A673 (cell line): Measurements from ENCODE around the gene TNS4.

Experiments
- EZH2 ChIP-seq: fragments of 200-600 bp; sonication (generic); IDR thresholded peaks from 2 replicates; pipeline ENCODE4 v1.6.1; 2017; ENCODE audit warnings: borderline replicate concordance, low read depth, mild to moderate bottlenecking, mixed read lengths, antibody characterized with exemption, low read length; ENCODE audit not compliant: poor library complexity, severe bottlenecking
- TF ChIP-seq, protein P1 (sequence below): fragments of 300-800, 200-600 bp; sonication (generic); conservative IDR thresholded peaks from 2 replicates; pipeline ENCODE4 v1.5.1; 2017; ENCODE audit warnings: low read depth, mild to moderate bottlenecking, antibody characterized with exemption, low read length, moderate library complexity, mixed read lengths

- TF ChIP-seq, protein P1, sequence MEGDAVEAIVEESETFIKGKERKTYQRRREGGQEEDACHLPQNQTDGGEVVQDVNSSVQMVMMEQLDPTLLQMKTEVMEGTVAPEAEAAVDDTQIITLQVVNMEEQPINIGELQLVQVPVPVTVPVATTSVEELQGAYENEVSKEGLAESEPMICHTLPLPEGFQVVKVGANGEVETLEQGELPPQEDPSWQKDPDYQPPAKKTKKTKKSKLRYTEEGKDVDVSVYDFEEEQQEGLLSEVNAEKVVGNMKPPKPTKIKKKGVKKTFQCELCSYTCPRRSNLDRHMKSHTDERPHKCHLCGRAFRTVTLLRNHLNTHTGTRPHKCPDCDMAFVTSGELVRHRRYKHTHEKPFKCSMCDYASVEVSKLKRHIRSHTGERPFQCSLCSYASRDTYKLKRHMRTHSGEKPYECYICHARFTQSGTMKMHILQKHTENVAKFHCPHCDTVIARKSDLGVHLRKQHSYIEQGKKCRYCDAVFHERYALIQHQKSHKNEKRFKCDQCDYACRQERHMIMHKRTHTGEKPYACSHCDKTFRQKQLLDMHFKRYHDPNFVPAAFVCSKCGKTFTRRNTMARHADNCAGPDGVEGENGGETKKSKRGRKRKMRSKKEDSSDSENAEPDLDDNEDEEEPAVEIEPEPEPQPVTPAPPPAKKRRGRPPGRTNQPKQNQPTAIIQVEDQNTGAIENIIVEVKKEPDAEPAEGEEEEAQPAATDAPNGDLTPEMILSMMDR = no peak
- no peak for TF ChIP-seq EZH2
Observed at GRCh38 chr17:40456396-40456951, 44.9 kb downstream of the TNS4 start.
